ENCODE measurements around the gene NUDT6. TPM values are rescaled to one million over a fixed set of nuclear protein-coding genes. Genes with fewer than 3 reads are reported as not detected.
"Not testable (repeated sequence)": the region's sequence is repeated elsewhere in the genome, so short reads cannot be mapped to it uniquely, and the experiment has no call there.

The NUDT6 gene
- total RNA-seq, 1 experiment from 2014 or later: 11.3 TPM

DNA sequence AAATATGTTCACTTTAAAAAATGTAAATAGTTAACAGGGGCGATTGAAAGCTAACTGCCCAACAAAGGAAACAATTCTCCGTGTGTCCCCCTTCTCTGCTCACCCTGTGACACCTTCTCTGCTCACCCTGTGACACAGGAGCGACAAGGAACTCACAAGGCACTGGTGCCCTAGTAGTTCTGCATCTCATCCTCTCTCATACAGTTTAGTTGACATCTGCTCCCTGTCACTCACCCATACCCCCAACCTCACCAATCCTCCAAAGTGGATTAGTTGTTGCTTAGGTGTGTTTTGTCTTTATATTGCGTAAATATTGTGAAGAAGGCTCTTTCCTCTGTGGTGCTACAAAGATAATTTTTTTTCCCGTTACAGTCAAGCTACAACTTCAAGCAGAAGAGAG is 46.4 kb downstream of the NUDT6 start:
- no peak for DNase-seq (ENCODE audit: low spot score)

DNA sequence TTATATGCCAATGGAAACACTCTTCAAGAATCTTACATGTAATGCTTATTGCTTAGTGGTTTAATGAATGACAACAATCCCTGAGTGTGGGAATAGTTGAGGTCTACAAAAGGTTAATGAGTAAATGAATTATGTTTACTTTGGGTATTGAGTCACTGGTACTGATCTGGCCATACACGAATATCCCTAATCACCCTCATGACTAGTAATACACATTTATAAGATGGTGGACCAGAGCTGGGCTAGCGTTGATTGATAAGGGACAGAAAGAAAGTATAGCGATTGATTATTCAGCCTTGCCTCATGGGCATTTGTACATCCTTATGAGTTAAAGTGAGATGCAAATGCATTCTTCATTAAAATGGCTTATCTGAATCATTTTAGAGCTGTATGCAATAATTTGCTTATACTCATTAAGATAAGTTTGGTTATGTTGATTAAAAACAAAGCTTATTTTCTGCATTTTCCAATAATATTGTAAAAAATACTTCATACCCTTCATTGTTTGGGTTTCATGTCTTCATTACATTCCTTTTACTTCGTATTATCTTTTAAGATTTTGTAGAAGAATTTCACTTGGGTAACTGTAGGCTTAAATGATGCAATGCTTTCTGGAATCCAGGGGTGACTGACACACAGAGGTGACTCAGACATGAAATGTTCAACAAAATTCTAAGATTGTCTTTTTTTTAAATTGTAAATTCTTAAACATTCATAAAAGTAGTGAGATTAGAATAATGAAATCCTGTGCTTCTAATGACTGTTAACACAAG is 48.4 kb downstream of the NUDT6 start:
- DNase-seq (ENCODE audit: low spot score): peak; percentile 59

DNA sequence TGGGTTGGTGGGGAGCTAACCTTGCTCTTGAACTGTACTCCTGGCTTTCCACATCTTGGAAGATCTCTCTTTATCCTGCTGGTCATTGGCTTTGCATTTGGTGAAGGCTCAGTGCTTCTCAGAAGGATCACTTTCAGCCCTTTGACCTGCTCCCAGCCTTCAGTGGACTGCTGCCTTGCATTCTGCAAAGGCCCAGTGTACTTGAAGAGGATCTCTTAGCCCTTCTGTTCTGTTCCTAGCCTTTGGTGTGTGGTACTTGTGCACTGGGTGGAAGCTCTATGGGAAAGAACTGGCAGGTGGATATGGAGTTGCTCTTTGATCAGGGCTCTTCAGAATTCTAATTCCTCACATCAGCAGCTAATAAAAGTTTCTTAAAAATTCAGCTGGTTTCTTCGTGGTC is 49.3 kb downstream of the NUDT6 start:
- no peak for DNase-seq (ENCODE audit: low spot score)

DNA sequence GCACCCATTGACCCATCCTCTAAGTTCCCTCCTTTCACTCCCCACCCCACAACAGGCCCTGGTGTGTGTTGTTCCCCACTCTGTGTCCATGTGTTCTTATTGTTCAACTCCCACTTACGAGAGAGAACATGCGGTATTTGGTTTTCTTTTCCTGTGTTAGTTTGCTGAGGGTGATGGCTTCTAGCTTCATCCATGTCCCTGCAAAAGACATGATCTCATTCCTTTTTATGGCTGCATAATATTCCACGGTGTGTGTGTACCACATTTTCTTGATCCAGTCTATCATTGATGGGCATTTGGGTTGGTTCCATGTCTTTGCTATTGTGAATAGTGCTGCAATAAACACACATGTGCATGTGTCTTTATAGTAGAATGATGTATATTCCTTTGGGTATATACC is 54.2 kb downstream of the NUDT6 start:
- not testable (repeated sequence) for DNase-seq (ENCODE audit: low spot score)

DNA sequence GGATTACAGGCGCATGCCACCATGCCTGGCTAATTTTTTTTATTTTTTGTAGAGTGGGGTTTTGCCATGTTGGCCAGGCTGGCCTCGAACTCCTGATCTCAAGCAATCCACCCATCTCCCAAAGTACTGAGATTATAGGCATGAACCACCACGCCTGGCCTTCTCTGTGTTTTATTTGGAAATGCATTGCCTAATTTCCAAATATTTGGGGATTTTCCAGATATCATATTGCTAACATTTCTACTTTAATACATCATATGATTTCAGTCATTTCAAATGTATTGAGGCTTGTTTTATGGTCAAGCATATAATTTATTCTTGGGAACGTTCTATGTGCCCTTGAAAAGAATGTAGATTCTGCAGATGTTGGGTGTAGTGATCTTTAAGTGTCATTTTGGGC is 57.0 kb downstream of the NUDT6 start:
- DNase-seq (ENCODE audit: low spot score): no peak

DNA sequence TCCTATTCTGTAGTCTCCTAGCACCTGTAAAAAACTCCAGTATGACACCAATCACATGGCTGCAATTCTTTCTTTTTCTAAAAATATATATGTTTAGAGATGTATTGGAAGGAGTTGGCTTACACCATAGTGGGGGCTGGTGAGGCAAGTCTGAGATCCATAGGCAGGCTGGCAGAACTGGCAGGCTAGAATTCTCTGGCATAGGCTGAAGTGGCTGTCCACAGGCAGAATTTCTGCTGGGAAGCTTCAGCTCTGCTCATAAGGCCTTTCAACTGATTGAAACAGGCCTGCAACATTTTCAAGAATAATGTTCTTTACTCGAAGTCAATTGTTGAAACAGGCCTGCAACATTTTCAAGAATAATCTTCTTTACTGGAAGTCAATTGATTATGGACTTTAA is 58.8 kb downstream of the NUDT6 start:
- no peak for DNase-seq (ENCODE audit: low spot score)

DNA sequence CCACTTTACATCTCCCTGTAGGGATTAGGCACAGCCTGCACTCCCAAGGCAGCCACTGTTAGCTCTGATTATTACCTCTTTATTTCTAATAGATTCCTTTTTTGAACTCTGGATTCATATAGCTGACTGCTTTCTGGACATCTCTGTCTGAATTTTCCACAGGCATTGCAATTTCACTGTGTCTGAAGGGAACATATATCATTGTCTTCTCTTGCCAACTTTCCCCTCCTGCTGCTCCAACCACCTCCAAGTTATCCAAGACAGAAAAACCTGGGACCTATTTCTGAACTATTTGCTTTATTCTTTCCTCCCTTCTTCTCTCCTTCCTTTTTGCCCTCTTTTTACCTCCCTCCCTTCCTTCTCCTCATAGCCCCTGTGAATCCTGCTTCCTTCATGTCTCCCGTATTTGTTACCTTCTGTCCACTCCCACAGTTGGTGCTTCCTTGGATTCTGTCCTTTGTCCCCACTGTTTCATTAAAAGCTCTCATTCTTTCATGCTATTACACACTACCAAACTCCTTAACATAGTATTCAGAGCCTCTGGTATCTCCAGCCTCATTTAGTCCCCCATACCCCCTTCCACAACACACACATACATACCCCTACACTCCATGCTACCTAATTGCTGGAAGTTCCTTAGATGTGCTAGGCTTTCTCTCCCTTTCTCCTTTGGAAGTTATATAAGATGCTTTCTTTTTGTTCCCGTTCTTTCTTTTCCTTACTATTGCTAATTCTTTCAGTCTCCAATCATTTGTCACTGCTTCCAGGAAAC is 61.0 kb downstream of the NUDT6 start:
- DNase-seq (ENCODE audit: low spot score): no peak

DNA sequence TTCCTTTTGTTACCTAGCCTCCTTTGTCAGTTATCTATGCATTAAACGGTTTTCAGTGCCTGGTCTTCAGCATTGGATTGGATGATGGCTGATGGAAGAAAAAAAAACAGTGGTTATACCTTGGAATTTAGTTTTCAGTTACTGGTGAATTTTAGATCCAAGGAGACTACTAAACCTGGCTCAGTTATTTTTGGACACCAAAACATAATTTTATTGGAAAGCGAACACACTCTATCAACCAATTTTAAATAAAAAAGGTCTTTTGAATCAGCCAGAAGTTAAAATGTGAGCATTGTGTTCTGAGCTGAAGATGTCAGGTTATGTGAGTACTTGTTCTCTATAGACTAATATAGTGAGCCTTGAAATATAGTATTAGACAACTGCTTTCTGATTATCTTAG is 63.7 kb downstream of the NUDT6 start:
- DNase-seq (ENCODE audit: low spot score): no peak

DNA sequence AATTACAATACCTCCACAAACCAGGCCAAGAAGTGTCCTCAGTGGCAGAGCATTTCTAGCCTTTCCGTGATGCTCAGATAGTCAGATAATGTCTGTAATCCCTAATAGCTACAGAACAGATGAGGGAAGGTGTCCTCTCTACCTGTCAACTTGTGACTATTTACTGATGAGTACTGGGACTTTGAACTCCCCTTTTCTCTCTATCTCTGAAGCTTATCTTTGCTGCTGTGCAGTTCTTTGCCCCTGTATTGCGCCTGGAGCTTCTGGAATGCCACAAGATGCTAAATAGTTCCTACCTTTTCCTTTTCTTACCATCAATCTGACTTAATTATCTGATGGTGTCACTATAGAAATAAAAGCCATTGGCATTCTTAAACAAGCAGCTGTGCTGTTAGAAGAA is 65.2 kb downstream of the NUDT6 start:
- DNase-seq (ENCODE audit: low spot score): no peak

DNA sequence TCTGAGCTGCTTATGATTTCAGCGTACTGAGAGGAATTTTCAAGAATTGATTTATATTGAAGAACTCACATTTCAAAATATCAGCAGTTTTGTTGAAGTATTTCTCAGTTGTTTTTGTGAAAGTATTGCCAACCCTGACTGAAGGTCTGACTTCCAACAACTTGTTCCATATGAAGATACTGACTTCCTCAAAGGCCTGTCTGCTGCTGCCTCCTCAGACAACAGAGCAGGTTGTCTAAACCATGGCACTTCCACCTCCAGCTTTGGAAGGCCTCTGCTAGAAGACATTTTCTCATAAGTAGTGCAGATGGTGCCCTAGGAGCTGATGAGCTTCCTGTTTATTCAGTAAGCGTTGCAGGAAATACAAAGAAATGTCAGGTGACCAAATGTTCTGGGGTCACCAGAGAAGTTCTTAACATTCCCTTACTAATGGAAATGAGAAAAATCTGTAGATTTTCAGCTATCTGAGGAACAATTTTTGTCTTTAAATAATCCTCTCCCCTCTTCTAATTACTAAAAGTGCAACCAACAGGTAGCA is 67.0 kb downstream of the NUDT6 start:
- no peak for DNase-seq (ENCODE audit: low spot score)

DNA sequence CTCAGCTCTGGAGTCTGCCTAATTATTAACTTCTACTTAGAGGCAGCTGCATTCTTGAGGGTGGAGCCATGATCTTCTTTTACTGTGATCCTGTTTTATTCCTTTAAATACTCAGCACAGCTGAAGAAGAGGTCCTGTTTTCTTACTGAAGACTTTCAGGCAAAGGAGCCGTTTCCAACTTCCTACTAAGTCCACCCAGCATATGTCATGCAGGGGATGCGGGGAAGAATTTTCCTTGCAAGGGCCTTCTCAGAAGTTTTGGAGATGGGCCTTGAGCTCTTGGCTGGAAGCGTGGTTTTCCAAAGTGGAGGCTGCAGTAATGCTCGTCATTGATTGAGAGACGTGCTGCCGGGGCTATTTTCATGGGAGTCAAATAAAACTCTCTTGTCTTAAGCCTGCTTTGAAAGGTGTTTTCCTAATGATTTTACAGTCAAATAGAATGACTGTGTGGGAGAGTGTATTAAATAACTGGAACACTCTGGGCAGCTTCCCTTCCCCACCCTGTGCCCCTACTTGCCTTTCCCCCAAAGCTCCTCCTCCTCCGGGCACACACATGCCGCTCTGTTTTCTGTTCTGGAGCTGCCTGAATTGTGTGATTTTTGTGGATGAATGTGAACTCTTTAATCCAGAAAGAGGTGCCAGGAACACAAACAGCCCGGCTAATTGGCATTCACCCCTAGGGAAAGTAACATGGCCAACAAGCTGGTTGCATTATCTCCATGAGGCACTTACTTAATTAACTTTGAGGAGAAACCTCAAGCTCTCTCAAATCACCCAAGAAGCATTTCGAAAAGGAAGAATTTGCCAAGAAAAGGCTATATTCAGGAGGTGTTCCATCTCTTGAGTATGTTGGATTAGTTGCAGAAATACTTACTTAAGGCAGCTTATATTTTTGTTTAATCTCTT is 67.7 kb downstream of the NUDT6 start:
- no peak for DNase-seq (ENCODE audit: low spot score)

DNA sequence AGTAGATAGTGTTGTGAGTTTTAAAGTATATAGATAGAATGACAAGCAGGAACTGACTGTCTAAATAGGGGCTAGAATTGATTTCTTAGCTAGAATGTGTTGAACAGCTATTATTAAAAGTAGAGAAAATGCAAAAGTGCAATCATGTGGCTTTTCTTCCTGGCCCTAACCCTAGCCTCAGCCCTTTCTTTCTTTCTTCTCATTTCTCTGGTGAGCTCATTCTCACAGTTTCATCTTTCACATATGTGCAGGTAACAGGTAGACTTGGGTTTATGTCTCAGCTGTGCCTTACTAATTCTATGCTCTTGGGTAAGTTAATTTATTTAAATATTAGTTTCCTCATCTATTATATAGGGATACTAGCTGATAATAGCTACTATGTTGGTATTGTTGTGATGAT is 70.8 kb downstream of the NUDT6 start:
- DNase-seq (ENCODE audit: low spot score): no peak

DNA sequence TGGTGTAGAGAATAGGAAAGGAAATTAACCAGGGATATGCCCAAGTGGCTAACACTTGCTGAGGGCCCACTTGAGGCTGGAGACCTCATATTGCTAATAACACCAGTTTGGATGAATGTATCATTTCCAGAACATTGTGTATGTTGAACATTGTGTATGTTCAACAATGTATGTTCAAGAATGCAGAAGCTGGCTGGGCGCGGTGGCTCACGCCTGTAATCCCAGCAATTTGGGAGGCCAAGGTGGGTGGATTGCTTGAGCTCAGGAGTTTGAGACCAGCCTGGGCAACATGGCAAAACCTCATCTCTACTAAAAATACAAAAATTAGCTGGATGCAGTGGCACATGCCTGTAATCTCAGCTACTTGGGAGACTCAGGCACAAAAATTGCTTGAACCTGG is 72.6 kb downstream of the NUDT6 start:
- not testable (repeated sequence) for DNase-seq (ENCODE audit: low spot score)

DNA sequence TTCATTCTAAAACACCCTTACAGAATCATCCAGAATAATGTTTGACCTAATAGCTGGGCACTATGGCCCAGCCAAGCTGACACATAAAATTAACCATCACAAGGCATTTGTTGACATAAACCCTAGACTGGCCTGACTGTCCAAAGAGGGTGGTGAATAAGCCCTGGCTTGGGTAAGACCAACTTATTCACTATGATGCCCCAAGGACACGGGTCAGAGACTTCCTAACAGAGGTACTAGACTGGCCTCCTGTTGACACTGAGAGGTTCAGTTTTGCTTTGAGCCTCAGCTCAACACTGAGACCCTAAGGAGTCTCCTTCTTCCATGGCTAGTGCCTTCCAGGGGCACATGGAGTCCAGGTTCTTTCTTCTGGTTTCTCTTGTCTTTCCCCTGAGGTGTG is 74.5 kb downstream of the NUDT6 start:
- no peak for DNase-seq (ENCODE audit: low spot score)

DNA sequence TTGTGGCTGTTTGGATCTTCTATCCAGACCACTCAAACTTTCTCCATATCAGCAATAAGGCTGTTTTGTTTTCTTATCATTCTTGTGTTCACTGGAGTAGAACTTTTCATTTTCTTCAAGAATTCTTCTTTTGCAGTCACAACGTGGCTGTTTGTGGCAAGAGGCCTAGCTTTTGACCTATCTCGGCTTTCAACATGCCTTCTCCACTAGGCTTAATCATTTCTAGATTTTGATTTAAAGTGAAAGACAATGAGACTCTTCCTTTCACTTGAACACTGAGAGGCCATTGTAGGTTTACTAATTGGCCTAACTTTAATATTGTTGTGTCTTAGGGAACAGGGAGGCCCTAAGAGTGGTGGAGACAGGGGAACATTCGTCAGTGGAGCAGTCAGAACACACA is 76.6 kb downstream of the NUDT6 start:
- DNase-seq (ENCODE audit: low spot score): no peak

DNA sequence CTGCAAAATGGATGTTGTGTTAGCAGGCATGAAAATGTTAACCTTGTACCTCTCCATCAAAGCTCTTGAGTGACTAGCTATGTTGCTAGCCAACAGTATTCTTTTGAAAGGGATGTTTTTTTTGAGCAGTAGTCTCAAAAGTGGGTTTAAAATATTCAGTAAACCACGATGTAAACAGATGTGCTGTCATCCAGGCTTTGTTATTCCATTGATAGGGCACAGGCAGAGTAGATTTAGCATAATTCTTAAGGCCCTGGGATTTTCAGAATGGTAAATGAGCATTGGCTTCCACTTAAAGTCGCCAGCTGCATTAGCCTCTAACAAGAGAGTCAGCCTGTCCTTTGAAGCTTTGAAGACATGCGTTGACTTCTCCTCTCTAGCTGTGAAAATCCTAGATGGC is 77.3 kb downstream of the NUDT6 start:
- no peak for DNase-seq (ENCODE audit: low spot score)

DNA sequence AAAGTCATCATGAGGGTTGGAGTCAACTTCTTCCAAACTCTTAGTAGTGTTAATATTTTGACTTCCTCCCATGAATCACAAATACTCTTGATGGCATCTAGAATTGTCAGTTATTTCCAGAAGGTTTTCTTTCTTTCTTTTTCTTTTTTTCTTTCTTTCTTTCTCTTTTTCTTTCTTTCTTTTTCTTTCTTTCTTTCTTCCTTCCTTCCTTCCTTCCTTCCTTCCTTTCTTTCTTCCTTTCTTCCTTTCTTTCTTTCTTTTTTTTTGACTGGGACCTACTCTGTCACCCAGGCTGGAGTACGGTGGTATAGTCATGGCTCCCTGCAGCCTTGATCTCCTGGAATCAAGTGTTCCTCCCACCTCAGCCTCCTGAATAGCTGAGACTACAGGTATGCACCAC is 78.0 kb downstream of the NUDT6 start:
- DNase-seq (ENCODE audit: low spot score): not testable (repeated sequence)

DNA sequence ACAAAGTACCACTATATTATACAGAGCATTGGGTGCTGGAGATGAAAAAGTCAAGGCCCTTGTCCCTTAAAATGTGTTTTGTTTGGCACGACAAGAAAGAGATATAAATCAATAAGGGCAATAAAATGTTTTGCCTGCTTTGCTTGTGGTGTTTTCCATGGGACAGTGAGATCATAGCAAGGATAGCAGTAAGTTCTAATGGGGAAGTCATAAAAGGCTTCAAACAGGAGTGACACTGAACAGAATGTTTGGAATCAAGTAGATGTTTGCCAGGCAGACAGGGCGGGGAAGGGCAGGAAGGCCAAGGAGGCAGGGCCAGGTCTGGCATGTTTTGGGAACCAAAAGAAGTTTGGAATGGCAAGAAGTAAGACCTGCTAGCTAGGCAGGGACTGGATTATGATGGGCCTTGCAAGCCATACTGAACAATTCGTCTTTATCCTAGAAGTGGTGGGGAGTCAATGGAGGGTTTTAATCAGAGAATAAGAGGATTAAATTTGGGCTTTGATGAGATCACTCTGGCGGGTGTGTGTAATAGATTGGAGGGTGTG is 79.3 kb downstream of the NUDT6 start:
- DNase-seq (ENCODE audit: low spot score): no peak

Measured in A172 (cell line).